Testis (tissue), 3 donors: ENCODE measurements around the gene PPM1D. TPM values are rescaled to one million over a fixed set of nuclear protein-coding genes. Genes with fewer than 3 reads are reported as not detected.

Source experiments
- DNase-seq: peaks from one replicate; pipeline ENCODE4 v3.0.0-alpha.2; 2019
- H3K27ac ChIP-seq, 2 donors: fragments of 200-600 bp; sonication (generic); one replicate each; pipeline ENCODE4 v1.5.1; 2019
- H3K27me3 ChIP-seq: fragments of 200-600 bp; sonication (generic); one replicate; pipeline ENCODE4 v1.5.1; 2019
- H3K36me3 ChIP-seq: fragments of 200-600 bp; sonication (generic); one replicate; pipeline ENCODE4 v1.5.1; 2017; ENCODE audit warnings: low read depth; ENCODE audit errors: missing control alignments
- H3K4me1 ChIP-seq: fragments of 200-600 bp; sonication (generic); one replicate; pipeline ENCODE4 v1.5.1; 2019
- H3K4me3 ChIP-seq, 2 donors: fragments of 200-600 bp; sonication (generic); one replicate each; pipeline ENCODE4 v1.5.1; 2017 to 2019
- H3K9me3 ChIP-seq: fragments of 200-600 bp; sonication (generic); one replicate; pipeline ENCODE4 v1.5.1; 2017
- POLR2A ChIP-seq: fragments of 450-650 bp; IDR thresholded peaks from one replicate; pipeline ENCODE4 v1.6.1; 2017; ENCODE audit warnings: antibody characterized with exemption, mild to moderate bottlenecking, moderate library complexity
- WGBS, 2 donors: methylation state at CpG; one replicate each; pipeline ENCODE4 v1.1.5; 2018; 5-methylcytosine and 5-hydroxymethylcytosine counted together
- intact Hi-C: fragments of 100-400 bp; cut with DNase I; formaldehyde crosslinking; loops from one replicate; pipeline ENCODE4 v1.15.1; 2023; ENCODE audit warnings: low total_unique reads
- polyA plus RNA-seq: library from polyadenylated mRNA; stranded (reverse); fragments of 350-450 nt; fragmentation: Illumina TruSeq; extraction: RNeasy Lipid Tissue Mini Kit (QIAGEN cat#74804); gene quantifications from one replicate; pipeline ENCODE4 v1.2.3, GENCODE V29; 2014; ENCODE audit warnings: low read depth, low replicate concordance; ENCODE audit not compliant: insufficient read depth
- total RNA-seq, 2 donors: library from RNA; depleted of rRNA; stranded (reverse); fragments of >200 nt; gene quantifications; one replicate each; pipeline ENCODE4 v1.2.3, GENCODE V29; 2016
- TF ChIP-seq, protein P1 (sequence below), 3 experiments: fragments of 450-650 bp in 2 of 3; fragments of 200-600 bp in 1 of 3; sonication (generic) in 1 of 3; IDR thresholded peaks; one replicate each; pipeline ENCODE4 v1.5.1; 2016 to 2019; ENCODE audit warnings: antibody characterized with exemption in 3 of 3, mild to moderate bottlenecking in 2 of 3, moderate library complexity in 1 of 3

The PPM1D gene
- total and polyA plus RNA-seq, 3 donors from 2014 or later: 31.5 to 40.7 (median 34.9) TPM

GRCh38 chr17:60637683-60638082, 37.7 kb downstream of the PPM1D start:
- H3K4me3 ChIP-seq: no peak overlapping the region
- no peaks in the 10 kb centered on the region for H3K36me3 ChIP-seq
- H3K9me3 ChIP-seq: no peaks in the 10 kb centered on the region
- TF ChIP-seq, protein P1, sequence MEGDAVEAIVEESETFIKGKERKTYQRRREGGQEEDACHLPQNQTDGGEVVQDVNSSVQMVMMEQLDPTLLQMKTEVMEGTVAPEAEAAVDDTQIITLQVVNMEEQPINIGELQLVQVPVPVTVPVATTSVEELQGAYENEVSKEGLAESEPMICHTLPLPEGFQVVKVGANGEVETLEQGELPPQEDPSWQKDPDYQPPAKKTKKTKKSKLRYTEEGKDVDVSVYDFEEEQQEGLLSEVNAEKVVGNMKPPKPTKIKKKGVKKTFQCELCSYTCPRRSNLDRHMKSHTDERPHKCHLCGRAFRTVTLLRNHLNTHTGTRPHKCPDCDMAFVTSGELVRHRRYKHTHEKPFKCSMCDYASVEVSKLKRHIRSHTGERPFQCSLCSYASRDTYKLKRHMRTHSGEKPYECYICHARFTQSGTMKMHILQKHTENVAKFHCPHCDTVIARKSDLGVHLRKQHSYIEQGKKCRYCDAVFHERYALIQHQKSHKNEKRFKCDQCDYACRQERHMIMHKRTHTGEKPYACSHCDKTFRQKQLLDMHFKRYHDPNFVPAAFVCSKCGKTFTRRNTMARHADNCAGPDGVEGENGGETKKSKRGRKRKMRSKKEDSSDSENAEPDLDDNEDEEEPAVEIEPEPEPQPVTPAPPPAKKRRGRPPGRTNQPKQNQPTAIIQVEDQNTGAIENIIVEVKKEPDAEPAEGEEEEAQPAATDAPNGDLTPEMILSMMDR (IDR thresholded peaks at IDR 0.05): no peak
- TF ChIP-seq POLR2A: no peak
- WGBS, 2 donors: 64 to 80% methylated on average over 2 of the region's 2 CpGs
- DNase-seq: no peak
- peaks cover 4% of the 10 kb centered on the region for H3K4me1 ChIP-seq
- intact Hi-C loops: no loop called here
- H3K27me3 ChIP-seq: no peaks in the 10 kb centered on the region
- H3K27ac ChIP-seq: no peak overlapping the region

DNA sequence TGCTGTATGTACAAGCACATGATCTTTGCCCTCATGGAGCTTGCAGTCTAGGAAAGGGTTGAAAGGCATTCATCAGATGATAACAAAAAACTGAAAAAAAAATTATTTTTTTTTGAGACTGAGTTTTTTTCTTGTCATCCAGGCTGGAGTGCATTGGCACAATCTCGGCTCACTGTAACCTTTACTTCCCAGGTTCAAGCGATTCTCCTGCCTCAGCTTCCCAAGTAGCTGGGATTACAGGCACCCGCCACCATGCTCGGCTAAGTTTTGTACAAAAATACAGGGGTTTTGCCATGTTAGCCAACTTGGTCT, 39.0 kb downstream of the PPM1D start:
- Histone ChIP-seq H3K4me3 (no peak overlapping the region), H3K27ac (no peak overlapping the region), H3K36me3 (no peaks in the 10 kb centered on the region), H3K27me3 (no peaks in the 10 kb centered on the region), H3K9me3 (no peaks in the 10 kb centered on the region), H3K4me1 (peaks cover 4% of the 10 kb centered on the region)
- intact Hi-C loops: no loop called here
- no peak for DNase-seq
- 75 to 83% methylated on average over 4 of the region's 4 CpGs for WGBS, 2 donors
- no peak for TF ChIP-seq POLR2A

DNA sequence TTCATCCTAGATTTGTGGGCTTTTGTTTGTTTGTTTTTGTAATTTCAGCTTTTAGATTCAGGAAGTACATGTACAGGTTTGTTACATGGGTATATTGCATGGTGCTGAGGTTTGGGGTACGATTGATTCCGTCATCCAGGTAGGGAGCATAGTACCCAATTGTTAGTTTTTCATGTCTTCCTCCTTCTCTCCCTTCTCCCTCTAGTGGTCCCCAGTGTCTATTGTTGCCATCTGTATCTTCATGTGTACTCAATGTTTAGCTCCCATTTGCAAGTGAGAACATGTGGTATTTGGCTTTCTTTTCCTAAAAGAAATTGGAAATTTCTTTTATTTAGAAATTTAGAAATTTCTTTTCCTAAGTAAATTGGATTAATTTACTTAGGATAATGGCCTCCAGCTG, 40.5 kb downstream of the PPM1D start:
- no peak for DNase-seq
- Histone ChIP-seq H3K9me3 (no peaks in the 10 kb centered on the region), H3K4me1 (peaks cover 4% of the 10 kb centered on the region), H3K36me3 (no peaks in the 10 kb centered on the region), H3K27me3 (no peaks in the 10 kb centered on the region), H3K4me3 (no peak overlapping the region), H3K27ac (no peak overlapping the region)
- 68 to 74% methylated on average over 2 of the region's 2 CpGs for WGBS, 2 donors
- intact Hi-C loops: no loop called here
- TF ChIP-seq, protein P1 (IDR thresholded peaks at IDR 0.05): peak; percentile 11 to 19 (median 12)
- no peak for TF ChIP-seq POLR2A

GRCh38 chr17:60641126-60641525, 41.1 kb downstream of the PPM1D start:
- no peak for DNase-seq
- TF ChIP-seq, protein P1 (IDR thresholded peaks at IDR 0.05): no peak
- TF ChIP-seq POLR2A: no peak
- no peaks in the 10 kb centered on the region for H3K36me3 ChIP-seq
- 86 to 94% methylated on average over 3 of the region's 3 CpGs for WGBS, 2 donors
- H3K27me3 ChIP-seq: no peaks in the 10 kb centered on the region
- no peak overlapping the region for H3K27ac ChIP-seq
- H3K9me3 ChIP-seq: no peaks in the 10 kb centered on the region
- no peak overlapping the region for H3K4me3 ChIP-seq
- intact Hi-C loops: no loop called here
- peaks cover 4% of the 10 kb centered on the region for H3K4me1 ChIP-seq

DNA sequence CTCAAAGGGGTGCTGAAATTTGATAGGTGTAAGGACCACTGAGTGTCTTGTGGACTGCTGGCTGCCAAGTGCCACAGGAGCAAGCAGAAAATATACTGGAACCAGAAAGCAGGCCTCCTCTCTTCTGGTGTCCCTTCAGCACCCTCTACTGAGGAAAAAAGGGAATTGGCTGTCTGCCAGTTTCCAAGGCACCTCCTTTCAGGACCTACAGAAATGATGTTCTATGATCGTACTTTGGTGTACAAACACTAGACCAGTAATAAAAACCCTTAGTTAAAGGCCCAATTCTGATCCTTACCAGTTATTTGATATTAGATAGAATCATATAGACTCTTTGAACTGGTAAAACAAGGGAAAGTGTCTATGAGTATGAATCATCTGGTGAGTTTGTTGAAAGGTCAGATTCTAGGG, 41.8 kb downstream of the PPM1D start:
- 20 to 43% methylated on average over 1 of the region's 1 CpG for WGBS, 2 donors
- Histone ChIP-seq H3K4me3 (no peak overlapping the region), H3K27me3 (no peaks in the 10 kb centered on the region), H3K9me3 (no peaks in the 10 kb centered on the region), H3K36me3 (no peaks in the 10 kb centered on the region), H3K4me1 (peaks cover 4% of the 10 kb centered on the region), H3K27ac (no peak overlapping the region)
- peak; percentile 81 for DNase-seq
- no peak for TF ChIP-seq POLR2A
- TF ChIP-seq, protein P1 (IDR thresholded peaks at IDR 0.05): peak in 2 of 3 experiments; percentile 27 to 35
- intact Hi-C loops: no loop called here
